Hematopoietic multipotent progenitor cell treated with erythropoietin and hydrocortisone succinate and interleukin-3 and kit ligand, for 17 days (in vitro differentiated cells): ENCODE data around the gene TGM5.

Experiments used
- DNase-seq: peaks from one replicate; pipeline ENCODE4 v3.0.0-alpha.2; 2015; ENCODE audit warnings: low spot score

The TGM5 gene

DNA sequence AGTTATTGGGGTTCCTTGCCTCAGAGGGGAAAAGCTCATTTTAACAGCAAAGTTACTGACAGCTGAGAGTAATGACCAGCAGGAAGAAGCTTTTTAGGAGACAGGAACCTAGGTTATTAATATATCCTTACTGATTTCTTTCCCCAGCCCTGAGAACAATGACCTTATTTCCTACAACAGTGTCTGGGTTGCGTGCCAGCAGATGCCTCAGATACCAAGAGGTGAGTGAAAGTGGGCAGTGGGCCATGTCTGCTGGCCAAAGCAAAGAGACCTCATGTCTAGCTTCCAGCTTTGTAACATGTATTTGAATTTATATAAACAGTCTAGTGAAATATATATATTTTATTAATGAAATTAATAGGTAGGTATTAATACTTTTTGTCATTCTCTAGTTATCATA lies 76.5 kb downstream of the TGM5 start:
- DNase-seq = no peak

DNA sequence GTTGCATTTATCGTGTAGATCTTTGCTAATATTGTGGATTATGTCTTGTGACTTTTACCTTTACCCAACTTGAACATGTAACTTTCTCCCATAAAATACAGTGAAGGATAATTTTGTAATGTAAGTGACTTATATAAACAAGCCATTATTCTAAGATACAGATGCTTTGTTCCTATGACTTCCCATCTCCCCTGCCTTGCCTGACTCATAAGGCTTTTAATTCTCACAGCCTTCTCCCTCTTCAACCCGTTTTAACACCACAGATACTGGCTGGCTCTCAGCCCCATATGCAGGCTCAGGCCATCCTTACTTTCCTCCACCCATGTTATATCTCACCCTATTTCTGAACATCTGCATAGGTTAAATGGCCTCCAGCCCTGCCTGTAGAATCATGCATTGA lies 77.4 kb downstream of the TGM5 start:
- peak; percentile 48 for DNase-seq

DNA sequence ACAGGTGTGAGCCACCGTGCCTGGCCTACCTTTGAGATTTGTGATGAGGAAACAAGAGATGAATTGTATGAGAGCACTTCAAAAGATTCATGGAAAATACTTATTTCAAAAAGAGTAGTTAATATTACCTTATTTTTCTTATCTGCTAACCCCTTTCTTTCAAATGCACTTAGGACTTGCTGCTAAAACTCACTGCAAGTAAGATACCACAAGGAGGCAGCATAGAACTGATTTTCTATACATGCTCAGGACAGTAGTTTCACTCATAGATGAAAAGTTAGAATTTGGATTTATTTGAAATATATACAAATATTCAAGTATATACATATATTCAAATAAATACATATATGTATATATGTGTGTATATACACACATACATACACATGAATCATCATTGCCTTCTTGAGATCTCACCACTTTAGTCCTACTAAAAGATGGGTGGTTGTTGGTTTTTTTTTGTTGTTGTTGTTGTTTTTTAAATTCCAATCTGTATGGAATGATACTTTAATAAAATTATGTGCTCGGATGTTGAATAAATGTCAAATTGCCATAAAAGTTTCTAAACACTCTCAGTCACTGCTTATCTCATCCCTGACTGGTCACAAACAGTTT lies 79.1 kb downstream of the TGM5 start:
- DNase-seq = peak; percentile 81

DNA sequence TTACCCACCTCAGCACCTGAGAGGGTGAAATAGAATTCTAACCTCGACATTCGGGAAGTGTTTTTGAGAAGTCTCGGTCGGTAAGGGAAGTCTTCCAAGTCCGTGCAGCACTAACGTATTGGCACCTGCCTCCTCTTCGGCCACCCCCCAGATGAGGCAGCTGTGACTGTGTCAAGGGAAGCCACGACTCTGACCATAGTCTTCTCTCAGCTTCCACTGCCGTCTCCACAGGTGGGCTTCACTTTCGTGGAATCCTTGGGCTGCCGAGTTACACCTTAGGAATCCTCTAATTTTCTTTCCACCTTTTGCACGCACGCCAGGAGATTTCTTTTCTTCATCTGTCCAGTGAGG lies 80.8 kb downstream of the TGM5 start:
- no peak for DNase-seq

DNA sequence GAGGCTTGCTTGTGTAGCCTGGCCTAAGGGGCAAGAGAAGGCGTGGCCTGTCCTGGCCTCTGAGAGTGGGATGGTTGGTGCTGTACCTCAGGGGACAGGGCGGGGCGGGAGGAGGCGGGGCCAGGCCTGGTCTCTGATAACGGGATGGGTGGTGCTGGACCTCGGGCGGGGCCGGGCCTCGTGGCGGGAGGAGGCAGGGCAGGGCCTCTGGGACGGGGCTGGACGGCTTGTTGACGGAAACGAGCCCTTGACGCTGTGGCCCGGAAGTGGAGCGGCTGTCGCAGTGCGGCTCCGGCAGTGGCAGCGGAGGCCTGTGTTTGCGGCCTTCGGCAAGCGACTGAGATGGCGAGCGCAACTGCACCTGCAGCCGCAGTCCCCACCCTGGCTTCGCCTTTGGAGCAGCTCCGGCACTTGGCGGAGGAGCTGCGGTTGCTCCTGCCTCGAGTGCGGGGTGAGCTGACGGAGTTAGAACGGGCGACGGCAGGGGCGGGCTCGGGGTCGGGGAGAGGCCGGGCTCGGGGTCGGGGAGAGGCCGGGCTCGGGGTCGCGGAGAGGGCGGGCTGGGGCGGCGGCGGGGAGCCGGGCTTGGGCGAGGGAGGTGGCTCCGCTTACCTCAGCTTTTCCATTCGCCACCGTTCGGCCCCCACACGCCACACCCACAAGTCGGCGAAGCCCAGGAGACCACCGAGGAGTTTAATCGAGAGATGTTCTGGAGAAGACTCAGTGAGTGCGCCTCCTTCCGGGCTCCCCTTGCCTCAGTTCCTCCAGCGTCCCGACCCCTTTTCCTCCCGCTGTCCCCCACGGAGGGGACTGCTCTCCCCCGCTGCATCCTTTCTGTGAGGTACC lies 81.3 kb downstream of the TGM5 start, which contains the start of gene CCNDBP1:
Gene CCNDBP1 (plus strand): TSS at position 247 of the 846 bp plus-strand sequence. CDS start 96 bp downstream, at position 343.
- DNase-seq = peak; percentile 97

DNA sequence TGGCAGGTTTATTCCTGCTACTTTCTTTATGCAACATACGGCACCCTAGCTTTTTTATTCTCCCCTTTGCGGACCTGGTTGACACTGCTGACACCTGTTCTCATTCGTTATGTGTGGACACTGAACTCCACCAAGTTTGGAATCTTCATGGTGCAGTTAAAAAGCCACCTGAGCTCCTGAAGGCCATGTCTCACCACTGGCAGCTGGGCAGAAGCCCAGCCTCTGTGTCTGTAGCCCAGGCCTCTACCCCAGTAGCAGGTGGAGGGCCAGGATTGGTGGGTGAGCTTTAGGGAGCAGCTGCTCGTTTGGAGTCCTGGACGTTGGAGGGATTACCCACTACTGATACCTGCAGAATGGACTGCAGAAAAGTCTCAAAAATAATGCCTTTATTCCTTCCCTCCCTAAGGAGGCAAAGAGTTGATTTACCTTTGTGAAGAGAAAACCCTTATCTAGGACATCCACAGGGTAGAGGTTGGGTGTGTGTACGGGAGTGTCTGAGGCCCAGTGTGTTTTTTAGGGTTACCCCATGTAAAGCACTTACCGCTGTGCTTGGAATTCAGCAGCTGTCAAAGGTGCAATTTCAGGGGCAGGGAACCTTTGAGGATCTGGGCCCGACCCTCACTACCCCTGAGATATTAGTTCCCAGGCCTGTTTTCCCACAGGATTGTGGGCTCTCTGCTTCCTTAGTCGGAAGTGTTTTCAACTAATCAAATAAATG lies 82.2 kb downstream of the TGM5 start:
- DNase-seq = no peak

DNA sequence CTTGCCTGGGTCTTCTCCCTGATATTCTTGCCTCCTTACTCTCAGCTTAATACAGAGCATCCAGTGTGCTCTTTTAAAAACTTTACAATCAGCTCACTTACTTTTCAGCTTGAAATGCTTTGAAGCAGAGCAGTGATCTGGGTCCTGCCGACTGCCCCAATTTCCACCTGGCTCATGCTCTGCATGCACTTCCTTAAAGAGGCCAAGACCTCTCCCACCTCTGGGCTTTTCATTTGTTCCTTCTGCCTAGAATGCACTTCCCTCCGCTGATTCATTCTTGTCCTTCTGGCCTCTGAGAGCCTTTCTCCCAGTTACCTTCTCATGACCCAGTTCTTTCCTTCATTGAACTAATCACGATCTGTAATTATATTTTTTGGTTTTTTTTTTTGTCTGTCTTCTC lies 83.5 kb downstream of the TGM5 start:
- DNase-seq = no peak
